PC-3 (cell line): Measurements from ENCODE around the gene CDH13. TPM values are rescaled to one million over a fixed set of nuclear protein-coding genes. Genes with fewer than 3 reads are reported as not detected.

Source experiments
- ATAC-seq: fragments of 200-7000 bp; cut with Tn5 transposase; 2 replicates; pipeline ENCODE4 v1.9.1; 2020; ENCODE audit warnings: mild to moderate bottlenecking, moderate library complexity
- BruUV-seq: library from RNA; stranded (reverse); fragments of 400-500 nt; replicated peaks from 2 replicates; lab custom pipeline; 2021; lab: Mats Ljungman, UMichigan
- CTCF ChIA-PET: fragments of 300-600 bp; sonication (Branson Sonifier 250); formaldehyde crosslinking; loops from one replicate; lab custom pipeline; 2022; ENCODE audit warnings: antibody characterized with exemption; lab: Charles Lee
- POLR2A ChIA-PET: fragments of 300-600 bp; sonication (Branson Sonifier 250); formaldehyde crosslinking; loops from one replicate; lab custom pipeline; 2022; ENCODE audit warnings: antibody characterized with exemption; ENCODE audit not compliant: unreplicated experiment; lab: Charles Lee
- DNase-seq: peaks from one replicate; pipeline ENCODE4 v3.0.0-alpha.2; 2015
- H2AFZ ChIP-seq: fragments of 300-600 bp; sonication (generic); 2 replicates; pipeline ENCODE4 v1.6.0; 2016; ENCODE audit warnings: antibody characterized with exemption, low read length
- H3F3A ChIP-seq: fragments of 300-600 bp; sonication (generic); one replicate; pipeline ENCODE4 v1.6.0; 2017; ENCODE audit warnings: antibody characterized with exemption, low read length, control low read depth, mild to moderate bottlenecking; ENCODE audit not compliant: unreplicated experiment
- H3K27ac ChIP-seq: fragments of 300-600 bp; sonication (generic); 2 replicates; pipeline ENCODE4 v1.5.1; 2016; ENCODE audit warnings: mild to moderate bottlenecking, low read length
- H3K27me3 ChIP-seq: fragments of 300-600 bp; sonication (generic); 2 replicates; pipeline ENCODE4 v1.6.1; 2016; ENCODE audit warnings: low read length, mixed read lengths
- H3K36me3 ChIP-seq: fragments of 300-600 bp; sonication (generic); 2 replicates; pipeline ENCODE4 v1.6.1; 2016; ENCODE audit warnings: low read depth, mixed run types, low read length, mixed read lengths
- H3K4me1 ChIP-seq: fragments of 300-600 bp; sonication (generic); 2 replicates; pipeline ENCODE4 v1.5.1; 2016; ENCODE audit warnings: low read length; ENCODE audit not compliant: insufficient read depth
- H3K4me2 ChIP-seq: fragments of 300-600 bp; sonication (generic); 2 replicates; pipeline ENCODE4 v1.6.0; 2016; ENCODE audit warnings: low read length
- H3K4me3 ChIP-seq: fragments of 300-600 bp; sonication (generic); 2 replicates; pipeline ENCODE4 v1.5.1; 2016; ENCODE audit warnings: mild to moderate bottlenecking, low read length, mixed read lengths
- H3K79me2 ChIP-seq: fragments of 300-600 bp; sonication (generic); 2 replicates; pipeline ENCODE4 v1.6.1; 2017; ENCODE audit warnings: low read length, mixed read lengths
- H3K9ac ChIP-seq: fragments of 300-600 bp; sonication (generic); 2 replicates; pipeline ENCODE4 v1.6.0; 2016; ENCODE audit warnings: mild to moderate bottlenecking, low read length
- H3K9me2 ChIP-seq: fragments of 300-600 bp; sonication (generic); replicated peaks from 2 replicates; pipeline ENCODE4 v1.6.1; 2016; ENCODE audit warnings: mixed run types, low read length, mixed read lengths
- H3K9me3 ChIP-seq: fragments of 300-600 bp; sonication (generic); 2 replicates; pipeline ENCODE4 v1.6.1; 2016; ENCODE audit warnings: low read length, mixed read lengths
- H4K20me1 ChIP-seq: fragments of 300-600 bp; sonication (generic); 2 replicates; pipeline ENCODE4 v1.6.1; 2016; ENCODE audit warnings: low read length, mixed read lengths
- EZH2 ChIP-seq: fragments of 300-600 bp; sonication (generic); IDR thresholded peaks from one replicate; pipeline ENCODE4 v1.6.1; 2017; ENCODE audit warnings: antibody characterized with exemption, mild to moderate bottlenecking, low read length; ENCODE audit not compliant: unreplicated experiment
- EZH2phosphoT487 ChIP-seq: fragments of 300-600 bp; sonication (generic); IDR thresholded peaks from 2 replicates; pipeline ENCODE4 v1.6.1; 2018; ENCODE audit warnings: mild to moderate bottlenecking, antibody characterized with exemption, low read length, borderline replicate concordance
- intact Hi-C: fragments of 100-400 bp; cut with micrococcal nuclease; formaldehyde crosslinking; loops from 2 replicates; pipeline ENCODE4 v1.9.0; 2023
- total RNA-seq: library from RNA; depleted of rRNA; stranded (reverse); fragments of >200 nt; gene quantifications from 2 replicates; pipeline ENCODE4 v1.2.3, GENCODE V29; 2014
- TF ChIP-seq, protein P1 (sequence below): fragments of 300-600 bp; sonication (generic); conservative IDR thresholded peaks from 2 replicates; pipeline ENCODE4 v1.5.1; 2017; ENCODE audit warnings: antibody characterized with exemption, low read depth, mild to moderate bottlenecking, low read length

Gene CDH13
- total RNA-seq, 1 experiment from 2014 or later: 0.36 TPM

DNA sequence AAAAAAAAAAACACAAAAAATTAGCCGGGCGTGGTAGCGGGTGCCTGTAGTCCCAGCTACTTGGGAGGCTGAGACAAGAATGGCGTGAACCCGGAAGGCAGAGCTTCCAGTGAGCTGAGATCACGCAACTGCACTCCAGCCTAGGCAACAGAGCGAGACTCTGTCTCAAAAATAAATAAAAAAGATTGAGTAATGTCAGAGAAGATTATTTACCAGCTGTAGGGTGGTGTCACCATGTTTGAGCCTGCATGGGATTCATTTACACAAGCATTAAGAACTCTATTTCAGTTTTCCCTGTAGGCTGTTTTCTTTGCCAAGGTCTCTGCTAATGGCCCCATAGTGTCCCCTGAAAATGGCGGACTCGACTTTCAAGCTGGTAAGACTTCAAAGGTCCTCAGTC lies 575.0 kb downstream of the CDH13 start:
- ATAC-seq: no peak

DNA sequence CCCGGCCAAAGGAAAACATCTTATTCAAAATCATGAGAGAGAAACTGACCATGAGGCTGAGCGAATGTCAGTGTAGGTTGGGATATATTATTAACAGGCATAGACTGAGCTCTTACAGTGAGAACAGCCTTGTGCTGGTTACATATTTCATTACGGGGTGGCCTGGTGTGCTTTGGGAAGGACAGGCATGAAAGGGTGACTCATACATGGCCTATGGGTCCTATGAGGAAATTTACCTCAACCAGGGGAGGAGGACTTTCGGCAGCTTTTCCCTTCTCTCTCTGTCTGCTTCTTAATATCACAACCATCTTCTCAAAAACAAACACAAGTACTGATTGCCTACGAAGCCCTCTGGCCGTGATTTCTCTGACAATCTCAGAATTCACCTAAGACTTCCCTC lies 579.1 kb downstream of the CDH13 start:
- H3K27me3 ChIP-seq: no peaks in the 10 kb centered on the region
- no peak for DNase-seq
- H3F3A ChIP-seq: no peaks in the 10 kb centered on the region
- no peak overlapping the region for H3K4me2 ChIP-seq
- H3K36me3 ChIP-seq: no peaks in the 10 kb centered on the region
- ATAC-seq: no peak
- no peaks in the 10 kb centered on the region for H3K9me2 ChIP-seq
- POLR2A ChIA-PET: no interaction called here
- no peak overlapping the region for H3K27ac ChIP-seq
- no peaks in the 10 kb centered on the region for H4K20me1 ChIP-seq
- TF ChIP-seq, protein P1, sequence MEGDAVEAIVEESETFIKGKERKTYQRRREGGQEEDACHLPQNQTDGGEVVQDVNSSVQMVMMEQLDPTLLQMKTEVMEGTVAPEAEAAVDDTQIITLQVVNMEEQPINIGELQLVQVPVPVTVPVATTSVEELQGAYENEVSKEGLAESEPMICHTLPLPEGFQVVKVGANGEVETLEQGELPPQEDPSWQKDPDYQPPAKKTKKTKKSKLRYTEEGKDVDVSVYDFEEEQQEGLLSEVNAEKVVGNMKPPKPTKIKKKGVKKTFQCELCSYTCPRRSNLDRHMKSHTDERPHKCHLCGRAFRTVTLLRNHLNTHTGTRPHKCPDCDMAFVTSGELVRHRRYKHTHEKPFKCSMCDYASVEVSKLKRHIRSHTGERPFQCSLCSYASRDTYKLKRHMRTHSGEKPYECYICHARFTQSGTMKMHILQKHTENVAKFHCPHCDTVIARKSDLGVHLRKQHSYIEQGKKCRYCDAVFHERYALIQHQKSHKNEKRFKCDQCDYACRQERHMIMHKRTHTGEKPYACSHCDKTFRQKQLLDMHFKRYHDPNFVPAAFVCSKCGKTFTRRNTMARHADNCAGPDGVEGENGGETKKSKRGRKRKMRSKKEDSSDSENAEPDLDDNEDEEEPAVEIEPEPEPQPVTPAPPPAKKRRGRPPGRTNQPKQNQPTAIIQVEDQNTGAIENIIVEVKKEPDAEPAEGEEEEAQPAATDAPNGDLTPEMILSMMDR: no peak
- TF ChIP-seq EZH2phosphoT487 (no peak), EZH2 (no peak)
- H3K79me2 ChIP-seq: no peaks in the 10 kb centered on the region
- H3K9ac ChIP-seq: no peak overlapping the region
- no peak overlapping the region for H2AFZ ChIP-seq
- H3K4me3 ChIP-seq: no peak overlapping the region
- CTCF ChIA-PET: no interaction called here
- BruUV-seq: no TSS peak
- no peaks in the 10 kb centered on the region for H3K4me1 ChIP-seq
- intact Hi-C loops: no loop called here
- H3K9me3 ChIP-seq: no peaks in the 10 kb centered on the region

More for the DNA sequence above, 575.0 kb downstream of the CDH13 start:
- H3K79me2 ChIP-seq: no peaks in the 10 kb centered on the region
- intact Hi-C loops: no loop called here
- H3F3A ChIP-seq: no peaks in the 10 kb centered on the region
- H2AFZ ChIP-seq: no peak overlapping the region
- no peaks in the 10 kb centered on the region for H3K4me1 ChIP-seq
- H3K9ac ChIP-seq: no peak overlapping the region
- DNase-seq: no peak
- no TSS peak for BruUV-seq
- TF ChIP-seq, protein P1: no peak
- no peak for TF ChIP-seq EZH2phosphoT487
- no peak for TF ChIP-seq EZH2
- POLR2A ChIA-PET: no interaction called here
- no peak overlapping the region for H3K27ac ChIP-seq
- H3K9me2 ChIP-seq: no peaks in the 10 kb centered on the region
- H3K9me3 ChIP-seq: no peaks in the 10 kb centered on the region
- no peaks in the 10 kb centered on the region for H4K20me1 ChIP-seq
- H3K4me3 ChIP-seq: no peak overlapping the region
- no peaks in the 10 kb centered on the region for H3K27me3 ChIP-seq
- no peaks in the 10 kb centered on the region for H3K36me3 ChIP-seq
- CTCF ChIA-PET: no interaction called here
- H3K4me2 ChIP-seq: no peak overlapping the region

DNA sequence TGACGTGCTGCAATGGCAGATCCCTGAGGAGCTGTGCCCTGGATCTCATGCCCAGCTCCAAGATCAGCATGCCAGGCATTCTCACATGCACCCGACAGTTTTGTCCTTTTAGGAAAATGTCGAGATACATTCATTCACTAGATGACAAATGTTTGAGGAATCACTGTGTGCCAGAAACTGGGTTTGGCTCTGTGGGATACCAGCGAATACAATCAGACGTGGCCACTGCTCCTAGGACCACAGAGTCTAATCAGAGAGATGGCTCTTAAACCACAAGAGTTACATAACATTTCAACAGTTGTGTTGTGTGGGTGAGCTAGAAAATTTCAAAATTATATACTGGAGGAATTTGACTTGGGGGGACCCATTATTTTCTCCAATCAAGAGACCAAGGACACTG lies 579.7 kb downstream of the CDH13 start:
- Histone ChIP-seq H2AFZ (no peak overlapping the region), H3K36me3 (no peaks in the 10 kb centered on the region), H3K4me3 (no peak overlapping the region), H3K4me1 (no peaks in the 10 kb centered on the region), H3K4me2 (no peak overlapping the region), H3K9me3 (no peaks in the 10 kb centered on the region), H3F3A (no peaks in the 10 kb centered on the region), H4K20me1 (no peaks in the 10 kb centered on the region), H3K27ac (no peak overlapping the region), H3K79me2 (no peaks in the 10 kb centered on the region), H3K9ac (no peak overlapping the region), H3K9me2 (no peaks in the 10 kb centered on the region), H3K27me3 (no peaks in the 10 kb centered on the region)
- ATAC-seq (no peak), DNase-seq (no peak)
- TF ChIP-seq EZH2 (no peak), EZH2phosphoT487 (no peak)
- TF ChIP-seq, protein P1: no peak
- BruUV-seq: no TSS peak
- CTCF ChIA-PET: no interaction called here
- POLR2A ChIA-PET: no interaction called here
- intact Hi-C loops: no loop called here
